HG02981 (cell line): Measurements from ENCODE around the gene OSBPL1A.

Experiments
- ATAC-seq: cut with Tn5 transposase; IDR thresholded peaks from one replicate; pipeline ENCODE4 v1.9.1; 2021; ENCODE audit warnings: mild to moderate bottlenecking, moderate library complexity; ENCODE audit not compliant: unreplicated experiment

The OSBPL1A gene

GRCh38 chr18:24230766-24231165, 166.9 kb downstream of the OSBPL1A start:
- no peak for ATAC-seq

- ATAC-seq: no peak
Observed at GRCh38 chr18:24228667-24229041, 169.0 kb downstream of the OSBPL1A start.

GRCh38 chr18:24227977-24228666, 169.5 kb downstream of the OSBPL1A start:
- no peak for ATAC-seq

- no peak for ATAC-seq
Observed at GRCh38 chr18:24220318-24220688, 177.3 kb downstream of the OSBPL1A start.

GRCh38 chr18:24219561-24220317, 177.9 kb downstream of the OSBPL1A start:
- ATAC-seq: no peak

- ATAC-seq: no peak
Observed at GRCh38 chr18:24214913-24215312, 182.7 kb downstream of the OSBPL1A start.

GRCh38 chr18:24214144-24214543, 183.5 kb downstream of the OSBPL1A start:
- ATAC-seq: no peak

GRCh38 chr18:24212939-24213338, 184.7 kb downstream of the OSBPL1A start:
- ATAC-seq: no peak

DNA sequence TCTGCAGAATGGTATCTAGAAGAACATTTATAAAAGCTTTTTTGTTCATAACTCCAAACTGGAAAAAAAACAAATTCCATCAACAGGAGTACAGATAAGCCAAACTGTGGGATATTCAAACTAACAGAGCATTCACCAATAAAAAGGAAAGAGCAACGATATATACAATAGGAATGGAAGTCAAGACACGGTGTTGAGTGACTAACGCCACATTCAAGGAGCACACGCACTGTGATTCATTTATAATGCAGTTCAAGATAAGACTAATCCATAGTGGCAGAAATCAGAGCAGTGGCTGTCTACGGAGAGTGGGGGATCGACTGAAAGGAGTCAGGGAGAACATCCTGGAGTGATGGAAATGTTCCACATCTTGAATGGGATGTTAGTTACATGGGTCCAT, 188.1 kb downstream of the OSBPL1A start:
- no peak for ATAC-seq

DNA sequence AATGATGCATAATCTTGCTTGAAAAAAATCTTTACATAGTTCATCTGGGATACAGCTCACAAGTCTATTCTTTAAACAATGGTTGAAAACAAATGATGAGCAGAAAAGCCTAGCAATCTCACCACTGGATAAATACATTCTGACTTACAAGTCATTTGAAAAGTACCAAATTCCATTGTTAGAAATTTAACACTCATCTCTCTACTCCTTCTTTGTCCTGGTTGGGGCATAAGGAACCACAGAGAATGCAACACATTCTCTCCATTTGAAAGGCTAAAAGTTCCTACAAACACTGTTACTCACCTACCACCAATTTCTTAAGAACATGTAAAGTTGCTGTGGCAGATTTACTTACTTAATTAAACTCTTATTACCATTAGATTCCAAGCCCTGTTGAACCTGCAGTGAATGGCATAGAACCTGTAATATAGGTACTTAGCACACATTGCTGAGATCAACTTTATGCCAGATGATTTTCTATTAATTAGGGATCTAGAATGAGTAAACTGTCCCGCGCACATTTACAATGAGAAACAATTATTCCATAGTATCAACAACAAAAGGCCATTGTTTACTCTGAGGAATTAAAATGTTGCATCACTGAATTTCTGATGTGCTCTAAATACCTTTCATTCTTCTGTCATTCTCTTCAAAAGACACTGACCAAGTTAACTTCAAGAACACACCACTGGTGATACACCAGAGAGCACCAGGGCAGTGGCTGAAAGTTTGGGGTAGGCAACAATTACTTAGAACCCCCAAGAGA, 189.2 kb downstream of the OSBPL1A start:
- no peak for ATAC-seq

DNA sequence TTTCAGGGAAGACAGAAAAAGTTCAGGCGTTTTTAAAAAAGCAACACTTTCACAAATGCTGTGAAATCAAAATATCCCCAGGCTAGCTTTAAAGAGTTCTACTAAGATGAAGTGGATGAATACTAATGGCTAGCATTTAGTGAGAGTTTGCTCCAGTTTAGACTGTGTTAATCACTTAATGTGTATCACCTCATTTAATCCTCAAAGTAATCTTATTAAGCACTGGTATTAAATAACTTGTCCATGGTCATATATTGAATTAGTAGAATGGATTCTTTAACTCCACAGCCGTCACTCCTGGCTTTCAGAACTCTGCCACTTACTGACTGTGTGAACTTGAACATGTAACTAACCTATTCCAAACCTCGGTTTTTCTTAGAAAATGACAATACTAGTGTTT, 192.7 kb downstream of the OSBPL1A start:
- ATAC-seq: no peak

- no peak for ATAC-seq
Observed at GRCh38 chr18:24201699-24202687, 195.6 kb downstream of the OSBPL1A start.

- ATAC-seq: no peak
Observed at GRCh38 chr18:24200494-24201290, 196.9 kb downstream of the OSBPL1A start.

DNA sequence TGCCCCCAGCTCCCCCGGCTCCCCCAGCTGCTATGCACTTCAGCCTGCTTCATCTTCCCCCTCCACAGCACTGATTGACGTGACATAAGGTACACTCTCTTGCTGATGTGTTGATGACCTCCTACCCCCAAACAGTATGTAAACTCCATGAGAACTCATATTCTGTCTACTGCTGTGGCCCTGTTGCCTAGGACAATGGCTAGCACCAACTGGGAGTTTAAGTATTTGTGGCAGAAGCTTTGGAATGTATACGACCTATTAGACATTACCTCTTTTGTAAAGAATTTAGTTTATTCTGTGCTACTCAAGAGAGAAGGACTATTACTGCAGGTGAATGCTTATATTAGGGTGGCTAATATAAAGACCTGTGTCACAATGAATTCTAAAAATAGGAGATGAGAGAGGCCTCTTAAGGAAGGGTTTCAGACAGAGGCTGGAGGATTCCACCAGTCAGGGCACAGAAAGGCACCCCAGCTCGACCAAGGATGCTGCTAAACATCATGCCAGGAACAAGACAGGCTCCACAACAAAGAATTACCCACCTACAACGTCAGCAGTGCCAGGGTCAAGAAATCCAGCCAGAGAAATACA, 198.2 kb downstream of the OSBPL1A start:
- no peak for ATAC-seq

DNA sequence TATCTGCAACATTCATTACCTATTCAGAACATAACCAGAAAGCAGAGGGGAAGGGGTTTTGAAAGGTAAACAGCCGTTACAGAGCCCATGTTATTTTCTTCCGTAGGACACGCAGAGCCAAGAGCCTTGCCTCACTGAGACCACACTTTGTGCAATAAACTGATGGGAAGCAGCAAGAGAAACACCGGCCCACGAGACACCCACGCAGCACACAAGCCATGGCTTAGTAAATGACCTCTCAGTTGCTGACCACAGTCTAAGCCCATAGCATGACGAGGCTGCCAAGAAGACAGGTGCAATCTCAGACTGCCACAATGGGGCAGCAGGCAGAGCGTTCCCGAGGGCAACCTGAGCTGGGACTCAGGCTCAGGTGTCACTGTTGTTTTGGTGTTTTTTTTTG, 199.2 kb downstream of the OSBPL1A start:
- ATAC-seq: no peak

- ATAC-seq: no peak
Observed at GRCh38 chr18:24197412-24197811, 200.2 kb downstream of the OSBPL1A start.

- no peak for ATAC-seq
Observed at GRCh38 chr18:24196764-24197163, 200.9 kb downstream of the OSBPL1A start.

DNA sequence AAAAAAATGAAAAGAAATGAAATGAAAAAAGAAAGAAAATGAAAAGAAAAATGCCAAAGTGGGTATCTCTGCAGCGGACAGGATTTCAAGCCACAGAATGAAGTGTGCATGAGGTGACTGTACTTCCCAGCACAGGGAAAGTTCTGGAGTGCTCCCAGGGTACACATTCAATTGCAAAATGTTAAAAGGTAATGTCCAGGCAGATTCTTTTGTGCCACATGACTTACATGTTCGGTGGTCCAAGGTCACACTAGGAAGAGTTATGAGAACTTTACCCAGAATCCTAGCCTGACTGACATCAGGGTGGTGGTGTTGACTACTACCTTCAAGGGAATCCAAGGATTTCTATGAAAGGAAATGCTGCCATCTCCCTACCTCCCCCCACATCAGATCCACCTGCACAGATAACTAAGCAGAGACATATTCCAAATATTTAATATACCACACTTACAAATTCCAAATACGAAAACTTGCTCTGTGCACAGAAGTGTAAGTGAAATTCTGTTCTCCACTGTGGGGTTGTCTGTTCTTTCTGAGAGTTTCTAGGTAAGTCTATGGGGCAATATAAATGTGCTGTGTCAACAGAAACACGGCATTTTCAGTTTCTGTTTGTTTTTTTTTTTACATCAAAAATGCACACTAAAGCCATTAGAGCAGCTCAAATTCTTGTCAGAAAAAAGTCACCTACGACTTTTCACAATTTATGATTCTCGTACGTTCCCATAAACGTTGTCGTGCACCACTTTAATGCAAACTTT, 202.1 kb downstream of the OSBPL1A start:
- ATAC-seq: no peak

DNA sequence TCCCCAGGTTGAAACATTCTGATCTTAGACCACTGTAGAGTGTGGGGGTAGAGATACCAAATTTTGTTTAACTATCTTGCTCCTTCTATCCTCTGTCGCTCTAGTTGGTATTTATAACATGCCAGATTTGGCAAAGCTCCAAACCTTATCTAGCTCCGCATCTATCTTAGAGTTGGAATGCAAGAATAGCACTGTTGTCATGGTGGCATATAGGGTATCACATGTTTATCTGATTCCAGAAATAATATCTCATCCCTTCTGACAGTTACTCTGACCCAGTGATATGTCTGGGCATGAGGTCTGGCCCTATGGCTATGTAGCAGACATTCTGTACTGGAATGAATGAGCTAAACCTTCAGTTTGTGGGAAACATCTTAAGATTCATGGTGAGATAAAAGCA, 207.0 kb downstream of the OSBPL1A start:
- no peak for ATAC-seq
